A172 (cell line): ENCODE measurements around the gene MAB21L2. TPM values are rescaled to one million over a fixed set of nuclear protein-coding genes. Genes with fewer than 3 reads are reported as not detected.

Experiments
- DNase-seq: peaks from one replicate; pipeline ENCODE4 v3.0.0-alpha.2; 2015; ENCODE audit warnings: low spot score
- total RNA-seq: library from RNA; depleted of rRNA; stranded (reverse); fragments of >200 nt; shearing (Covaris generic); gene quantifications from 2 replicates; pipeline ENCODE4 v1.2.3, GENCODE V29; 2014

The MAB21L2 gene
- total RNA-seq, 1 experiment from 2014 or later, result not detected

GRCh38 chr4:150574678-150575077 is 7.3 kb upstream of the MAB21L2 start:
- no peak for DNase-seq

- no peak for DNase-seq
These were observed 4.2 kb upstream of the MAB21L2 start for GRCh38 chr4:150577796-150578195.

- DNase-seq, result no peak
These were observed 3.0 kb upstream of the MAB21L2 start for GRCh38 chr4:150578745-150579501.

GRCh38 chr4:150579551-150580234 is 2.3 kb upstream of the MAB21L2 start:
- no peak for DNase-seq

GRCh38 chr4:150580306-150580705 is 1.6 kb upstream of the MAB21L2 start:
- DNase-seq, result no peak

GRCh38 chr4:150581056-150581605 is 820 bp upstream of the MAB21L2 start:
- no peak for DNase-seq

GRCh38 chr4:150581641-150582051 is 305 bp upstream of the MAB21L2 start:
- DNase-seq, result no peak

GRCh38 chr4:150582873-150583286 is 929 bp downstream of the MAB21L2 start:
- no peak for DNase-seq

- no peak for DNase-seq
These were observed 1.5 kb downstream of the MAB21L2 start for GRCh38 chr4:150583287-150584110.

- DNase-seq, result no peak
These were observed 2.4 kb downstream of the MAB21L2 start for GRCh38 chr4:150584111-150584915.

GRCh38 chr4:150585611-150586010 is 3.7 kb downstream of the MAB21L2 start:
- no peak for DNase-seq

- DNase-seq, result no peak
These were observed 4.3 kb downstream of the MAB21L2 start for GRCh38 chr4:150586162-150586810.

GRCh38 chr4:150588316-150588715 is 6.4 kb downstream of the MAB21L2 start:
- no peak for DNase-seq

- no peak for DNase-seq
These were observed 7.2 kb downstream of the MAB21L2 start for GRCh38 chr4:150589157-150589556.

GRCh38 chr4:150590631-150591030 is 8.7 kb downstream of the MAB21L2 start:
- DNase-seq, result no peak

- no peak for DNase-seq
These were observed 9.5 kb downstream of the MAB21L2 start for GRCh38 chr4:150591406-150591805.

GRCh38 chr4:150591904-150592303 is 10.0 kb downstream of the MAB21L2 start:
- DNase-seq, result no peak

GRCh38 chr4:150593996-150594395 is 12.0 kb downstream of the MAB21L2 start:
- DNase-seq, result peak; percentile 3

- DNase-seq, result no peak
These were observed 17.0 kb downstream of the MAB21L2 start for GRCh38 chr4:150598909-150599308.

GRCh38 chr4:150599547-150599946 is 17.6 kb downstream of the MAB21L2 start:
- no peak for DNase-seq
